Breast epithelium (tissue), 3 donors: ENCODE data around the gene MRPS12.
"Not testable (repeated sequence)": the region's sequence is repeated elsewhere in the genome, so short reads cannot be mapped to it uniquely, and the experiment has no call there.

Source experiments
- POLR2A ChIP-seq: fragments of 450-650 bp; IDR thresholded peaks from one replicate; pipeline ENCODE4 v1.6.1; 2016; ENCODE audit warnings: antibody characterized with exemption, mild to moderate bottlenecking, moderate library complexity
- POLR2AphosphoS5 ChIP-seq, 3 donors: sonication (generic); formaldehyde crosslinking; IDR thresholded peaks; one replicate each; pipeline ENCODE4 v1.6.1; 2017; ENCODE audit warnings: antibody characterized with exemption in 3 of 3
- TF ChIP-seq, protein P1 (sequence below), 3 donors: fragments of 450-650 bp; IDR thresholded peaks; one replicate each; pipeline ENCODE4 v1.5.1; 2016 to 2017; ENCODE audit warnings: antibody characterized with exemption in 3 of 3, mild to moderate bottlenecking in 3 of 3, moderate library complexity in 3 of 3

DNA sequence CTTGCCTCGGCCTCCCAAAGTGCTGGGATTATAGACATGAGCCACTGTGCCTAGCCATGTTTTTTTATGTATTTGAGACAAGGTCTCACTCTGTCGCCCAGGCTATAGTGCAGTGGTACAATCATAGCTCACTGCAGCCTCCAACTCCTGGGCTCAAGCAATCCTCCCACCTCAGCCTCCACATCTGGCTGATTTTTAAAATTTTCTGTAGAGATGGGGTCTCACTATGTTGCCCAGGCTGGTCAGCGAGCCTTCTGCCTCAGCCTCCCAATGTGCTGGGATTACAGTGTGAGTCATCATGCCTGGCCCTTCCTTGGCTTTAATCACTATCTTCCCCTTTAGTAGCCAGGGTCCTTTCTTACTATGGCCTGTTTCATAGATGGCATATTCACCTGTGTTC lies 46.1 kb upstream of the MRPS12 start:
- TF ChIP-seq, protein P1, sequence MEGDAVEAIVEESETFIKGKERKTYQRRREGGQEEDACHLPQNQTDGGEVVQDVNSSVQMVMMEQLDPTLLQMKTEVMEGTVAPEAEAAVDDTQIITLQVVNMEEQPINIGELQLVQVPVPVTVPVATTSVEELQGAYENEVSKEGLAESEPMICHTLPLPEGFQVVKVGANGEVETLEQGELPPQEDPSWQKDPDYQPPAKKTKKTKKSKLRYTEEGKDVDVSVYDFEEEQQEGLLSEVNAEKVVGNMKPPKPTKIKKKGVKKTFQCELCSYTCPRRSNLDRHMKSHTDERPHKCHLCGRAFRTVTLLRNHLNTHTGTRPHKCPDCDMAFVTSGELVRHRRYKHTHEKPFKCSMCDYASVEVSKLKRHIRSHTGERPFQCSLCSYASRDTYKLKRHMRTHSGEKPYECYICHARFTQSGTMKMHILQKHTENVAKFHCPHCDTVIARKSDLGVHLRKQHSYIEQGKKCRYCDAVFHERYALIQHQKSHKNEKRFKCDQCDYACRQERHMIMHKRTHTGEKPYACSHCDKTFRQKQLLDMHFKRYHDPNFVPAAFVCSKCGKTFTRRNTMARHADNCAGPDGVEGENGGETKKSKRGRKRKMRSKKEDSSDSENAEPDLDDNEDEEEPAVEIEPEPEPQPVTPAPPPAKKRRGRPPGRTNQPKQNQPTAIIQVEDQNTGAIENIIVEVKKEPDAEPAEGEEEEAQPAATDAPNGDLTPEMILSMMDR (IDR thresholded peaks at IDR 0.05) = not testable (repeated sequence)
- TF ChIP-seq POLR2A; POLR2AphosphoS5 (IDR thresholded peaks at IDR 0.05): not testable (repeated sequence)
